Astrocyte of the spinal cord (primary cell): ENCODE results near the gene HAUS6.

Experiments used
- DNase-seq: peaks from one replicate; pipeline ENCODE4 v3.0.0; 2011; ENCODE audit warnings: low read depth, low spot score
- H3K4me3 ChIP-seq: 2 replicates; pipeline ENCODE4 v1.5.1; 2011; ENCODE audit warnings: low read depth, mild to moderate bottlenecking, low read length, moderate library complexity
- CTCF ChIP-seq: IDR thresholded peaks from 2 replicates; pipeline ENCODE4 v1.5.1; 2012; ENCODE audit warnings: low read depth, mild to moderate bottlenecking, low read length, inconsistent platforms
- in situ Hi-C: cut with HindIII; loops from 2 replicates; pipeline ENCODE4 v1.10.0; 2017; ENCODE audit warnings: low sequenced_read_pairs

The HAUS6 gene

DNA sequence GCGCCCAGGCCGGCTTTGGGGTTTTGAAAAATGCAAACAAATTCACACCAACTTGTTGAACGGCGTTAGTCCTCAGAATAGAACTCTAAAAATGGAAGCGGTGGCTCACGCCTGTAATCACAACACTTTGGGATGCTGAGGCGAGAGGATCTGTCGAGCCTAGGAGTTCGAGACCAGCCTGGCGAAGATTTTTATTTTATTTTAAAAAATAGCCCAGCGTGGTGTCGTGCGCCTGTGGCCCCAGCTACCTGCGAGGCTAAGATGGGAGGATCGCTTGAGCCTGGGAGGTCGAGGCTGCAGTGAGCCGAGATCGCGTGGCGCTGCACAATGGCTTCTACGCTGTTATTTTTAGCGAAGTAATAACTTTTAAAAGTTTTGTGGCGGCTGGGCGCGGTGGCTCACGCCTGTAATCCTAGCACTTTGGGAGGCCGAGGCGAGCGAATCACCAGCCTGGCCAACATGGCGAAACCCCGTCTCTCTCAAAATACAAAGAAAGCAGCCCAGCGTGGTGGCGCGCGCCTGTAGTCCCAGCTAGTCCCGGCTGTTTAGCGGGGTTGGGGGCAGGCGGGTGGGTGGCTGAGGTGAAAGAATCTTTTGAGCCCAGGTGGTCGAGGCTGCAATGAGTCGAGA lies 25.3 kb upstream of the HAUS6 start:
- in situ Hi-C loops: no loop called here
- no peak for TF ChIP-seq CTCF
- DNase-seq: peak; percentile 45
- H3K4me3 ChIP-seq: peak overlapping the region; percentile 73

DNA sequence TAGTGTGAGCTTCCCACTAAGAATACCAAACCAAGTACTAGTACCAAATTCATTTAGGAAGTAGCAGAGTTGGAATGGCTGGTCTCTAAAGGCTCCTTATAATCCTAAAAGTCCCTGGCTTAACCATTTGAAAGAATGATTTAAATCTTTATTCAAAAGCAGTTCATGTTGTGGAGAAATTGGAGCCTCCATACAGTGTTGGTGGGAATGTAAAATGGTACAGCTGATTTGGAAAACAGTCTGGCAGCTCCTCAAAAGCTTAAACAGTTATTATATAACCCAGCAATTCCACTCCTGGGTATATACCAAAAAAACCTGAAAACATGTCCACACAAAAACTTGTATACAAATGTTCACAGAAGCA lies 21.7 kb upstream of the HAUS6 start:
- no peak for TF ChIP-seq CTCF
- no peak overlapping the region for H3K4me3 ChIP-seq
- no peak for DNase-seq
- in situ Hi-C loops: no loop called here

DNA sequence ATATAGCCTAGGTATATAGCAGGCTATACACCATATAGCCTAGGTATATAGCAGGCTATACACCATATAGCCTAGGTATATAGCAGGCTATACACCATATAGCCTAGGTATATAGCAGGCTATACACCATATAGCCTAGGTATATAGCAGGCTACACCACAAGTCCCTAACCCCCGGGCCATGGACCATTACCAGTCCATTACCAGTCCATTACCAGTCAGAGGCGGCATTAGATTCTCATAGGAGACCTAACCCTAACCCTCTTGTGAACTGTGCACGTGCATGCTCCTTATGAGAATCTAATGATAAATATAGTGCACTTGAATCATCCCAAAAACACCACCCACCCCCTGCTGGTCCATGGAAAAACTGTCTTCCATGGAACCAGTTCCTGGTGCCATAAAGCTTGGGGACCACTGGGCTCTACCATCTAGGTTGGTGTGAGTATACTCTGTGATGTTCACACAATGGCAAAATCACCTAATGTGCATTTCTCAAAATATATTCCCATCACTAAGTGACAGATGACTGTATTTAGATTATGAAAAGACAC lies 19.9 kb upstream of the HAUS6 start:
- TF ChIP-seq CTCF: no peak
- in situ Hi-C loops: no loop called here
- no peak for DNase-seq
- H3K4me3 ChIP-seq: no peak overlapping the region

GRCh38 chr9:19120877-19121276 lies 18.2 kb upstream of the HAUS6 start:
- TF ChIP-seq CTCF: no peak
- H3K4me3 ChIP-seq: no peak overlapping the region
- no peak for DNase-seq
- in situ Hi-C loops: no loop called here

GRCh38 chr9:19119801-19120440 lies 17.2 kb upstream of the HAUS6 start:
- in situ Hi-C loops: no loop called here
- no peak for TF ChIP-seq CTCF
- H3K4me3 ChIP-seq: no peak overlapping the region
- no peak for DNase-seq

GRCh38 chr9:19119246-19119645 lies 16.5 kb upstream of the HAUS6 start:
- in situ Hi-C loops: no loop called here
- no peak for DNase-seq
- H3K4me3 ChIP-seq: no peak overlapping the region
- no peak for TF ChIP-seq CTCF
